Tongue (tissue), 2 donors: ENCODE measurements around the gene SRP9. TPM values are rescaled to one million over a fixed set of nuclear protein-coding genes. Genes with fewer than 3 reads are reported as not detected.
"Not testable (repeated sequence)": the region's sequence is repeated elsewhere in the genome, so short reads cannot be mapped to it uniquely, and the experiment has no call there.

ENCODE experiments used
- DNase-seq: peaks from one replicate; pipeline ENCODE4 v3.0.0-alpha.2; 2015
- total RNA-seq: library from RNA; depleted of rRNA; stranded (reverse); fragments of >200 nt; gene quantifications from one replicate; pipeline ENCODE4 v1.2.3, GENCODE V29; 2014

The SRP9 gene
- total RNA-seq, 1 donor from 2014 or later: 249 TPM

- peak; percentile 79 for DNase-seq
Observed at GRCh38 chr1:225755671-225756319, 21.8 kb upstream of the SRP9 start.

- DNase-seq: peak; percentile 18
Observed at GRCh38 chr1:225757927-225758656, 19.5 kb upstream of the SRP9 start.

- DNase-seq: not testable (repeated sequence)
Observed at GRCh38 chr1:225759972-225760371, 17.7 kb upstream of the SRP9 start.

- no peak for DNase-seq
Observed at GRCh38 chr1:225760531-225760930, 17.1 kb upstream of the SRP9 start.

GRCh38 chr1:225761395-225761794 is 16.2 kb upstream of the SRP9 start:
- peak; percentile 13 for DNase-seq

GRCh38 chr1:225762002-225762441 is 15.6 kb upstream of the SRP9 start:
- DNase-seq: peak; percentile 69

GRCh38 chr1:225762444-225762843 is 15.2 kb upstream of the SRP9 start:
- peak; percentile 77 for DNase-seq

GRCh38 chr1:225763716-225764548 is 13.7 kb upstream of the SRP9 start:
- DNase-seq: peak; percentile 75

GRCh38 chr1:225765982-225766674 is 11.5 kb upstream of the SRP9 start:
- no peak for DNase-seq

GRCh38 chr1:225766967-225767633 is 10.5 kb upstream of the SRP9 start:
- peak; percentile 96 for DNase-seq

GRCh38 chr1:225767634-225768540 is 9.7 kb upstream of the SRP9 start:
- DNase-seq: peak; percentile 94

GRCh38 chr1:225768662-225769426 is 8.8 kb upstream of the SRP9 start:
- no peak for DNase-seq

GRCh38 chr1:225769687-225770086 is 7.9 kb upstream of the SRP9 start:
- DNase-seq: no peak

- DNase-seq: peak; percentile 58
Observed at GRCh38 chr1:225770561-225771248, 6.9 kb upstream of the SRP9 start.

GRCh38 chr1:225771661-225772322 is 5.8 kb upstream of the SRP9 start:
- no peak for DNase-seq

GRCh38 chr1:225772323-225772768 is 5.3 kb upstream of the SRP9 start:
- peak; percentile 93 for DNase-seq

GRCh38 chr1:225772848-225773247 is 4.8 kb upstream of the SRP9 start:
- no peak for DNase-seq
